HFF-Myc (cell line): ENCODE results near the gene SMOC1.

ENCODE experiments used
- DNase-seq: peaks from one replicate; pipeline ENCODE4 v3.0.0-alpha.2; 2011; ENCODE audit warnings: low read depth; ENCODE audit errors: extremely low read depth
- H3K4me3 ChIP-seq: replicated peaks from 2 replicates; pipeline ENCODE4 v1.5.1; 2011; ENCODE audit warnings: low read depth, mild to moderate bottlenecking, control low read depth, low read length
- TF ChIP-seq, protein P1 (sequence below): IDR thresholded peaks from 2 replicates; pipeline ENCODE4 v1.5.1; 2012; ENCODE audit warnings: mild to moderate bottlenecking, low read depth, low read length, control low read depth; ENCODE audit errors: missing control alignments

Gene SMOC1

DNA sequence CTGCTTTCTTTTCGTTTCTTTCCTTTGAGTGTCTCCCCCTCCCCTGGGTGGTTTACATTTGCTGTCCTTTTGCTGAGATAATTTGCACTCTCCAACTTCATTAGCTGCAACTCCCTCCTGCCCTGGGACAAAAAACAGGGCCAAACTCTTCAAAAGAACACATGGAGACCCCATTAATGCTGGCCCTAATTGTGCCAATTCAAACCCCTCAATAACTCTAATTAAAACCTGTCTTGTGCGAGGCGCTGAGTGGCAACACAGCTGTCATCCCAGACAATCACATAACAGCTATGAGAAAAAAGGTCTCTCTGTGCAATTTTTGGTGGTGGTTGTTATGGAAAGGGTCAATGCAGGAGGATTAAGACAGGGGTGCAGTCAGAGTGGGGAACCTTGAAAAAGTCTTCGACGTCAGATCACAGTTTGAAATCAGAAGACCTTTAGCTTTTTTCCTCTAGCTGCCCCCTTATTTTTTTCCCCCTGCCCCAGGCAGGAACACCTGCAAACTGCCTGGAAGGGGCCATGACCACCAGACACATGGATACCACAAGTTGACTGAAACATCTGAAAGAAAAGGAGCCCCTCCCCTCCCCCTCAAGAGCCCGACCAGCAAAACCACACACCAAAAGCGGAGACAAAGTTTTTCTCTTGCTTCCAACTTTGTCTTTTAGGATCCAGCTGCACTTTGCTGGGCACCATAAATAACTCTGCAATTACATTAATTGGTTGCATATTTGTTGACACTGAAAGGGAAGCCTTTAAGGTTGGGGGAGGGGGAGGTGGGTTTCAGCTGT is 26.5 kb upstream of the SMOC1 start:
- no peak overlapping the region for H3K4me3 ChIP-seq
- DNase-seq = no peak
- TF ChIP-seq, protein P1, sequence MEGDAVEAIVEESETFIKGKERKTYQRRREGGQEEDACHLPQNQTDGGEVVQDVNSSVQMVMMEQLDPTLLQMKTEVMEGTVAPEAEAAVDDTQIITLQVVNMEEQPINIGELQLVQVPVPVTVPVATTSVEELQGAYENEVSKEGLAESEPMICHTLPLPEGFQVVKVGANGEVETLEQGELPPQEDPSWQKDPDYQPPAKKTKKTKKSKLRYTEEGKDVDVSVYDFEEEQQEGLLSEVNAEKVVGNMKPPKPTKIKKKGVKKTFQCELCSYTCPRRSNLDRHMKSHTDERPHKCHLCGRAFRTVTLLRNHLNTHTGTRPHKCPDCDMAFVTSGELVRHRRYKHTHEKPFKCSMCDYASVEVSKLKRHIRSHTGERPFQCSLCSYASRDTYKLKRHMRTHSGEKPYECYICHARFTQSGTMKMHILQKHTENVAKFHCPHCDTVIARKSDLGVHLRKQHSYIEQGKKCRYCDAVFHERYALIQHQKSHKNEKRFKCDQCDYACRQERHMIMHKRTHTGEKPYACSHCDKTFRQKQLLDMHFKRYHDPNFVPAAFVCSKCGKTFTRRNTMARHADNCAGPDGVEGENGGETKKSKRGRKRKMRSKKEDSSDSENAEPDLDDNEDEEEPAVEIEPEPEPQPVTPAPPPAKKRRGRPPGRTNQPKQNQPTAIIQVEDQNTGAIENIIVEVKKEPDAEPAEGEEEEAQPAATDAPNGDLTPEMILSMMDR = no peak

DNA sequence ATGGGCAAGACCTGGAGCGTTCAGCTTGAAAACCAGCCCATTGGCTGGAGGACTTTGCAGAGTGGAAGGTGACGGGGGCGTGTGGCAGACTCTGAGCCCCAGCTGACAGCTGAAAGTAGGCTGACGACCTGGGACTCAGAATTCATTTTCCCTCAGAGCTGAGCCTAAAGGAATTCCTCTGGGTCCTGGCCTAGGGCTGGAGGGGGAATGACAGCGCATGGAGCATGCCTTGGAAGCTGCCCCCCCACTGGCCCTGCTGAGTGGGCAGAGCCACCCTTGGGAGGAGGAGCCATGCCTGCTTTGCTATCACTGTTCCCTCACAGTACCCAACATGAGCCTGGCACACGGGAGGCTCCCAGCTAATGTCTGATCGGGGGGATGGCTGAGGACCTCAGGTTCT is 25.4 kb upstream of the SMOC1 start:
- no peak for DNase-seq
- H3K4me3 ChIP-seq = no peak overlapping the region
- TF ChIP-seq, protein P1 = no peak

DNA sequence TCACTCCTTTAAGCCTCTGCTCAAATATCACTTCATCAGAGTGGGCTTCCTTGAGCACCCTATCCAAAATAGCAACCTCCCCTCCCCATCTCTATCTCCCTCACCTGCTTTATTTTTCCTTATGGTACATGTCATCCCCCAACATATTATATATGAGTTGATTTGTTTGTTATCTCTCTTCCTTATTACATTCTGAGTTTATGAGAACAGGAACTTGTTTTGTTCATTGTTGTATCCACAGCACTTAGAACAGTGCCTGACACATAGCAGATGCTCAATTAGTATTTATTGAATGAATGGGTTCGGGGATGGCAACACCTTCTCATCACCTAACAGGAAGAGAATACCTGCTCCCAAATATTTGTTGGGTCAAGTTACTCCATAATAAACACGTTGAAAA is 24.6 kb upstream of the SMOC1 start:
- H3K4me3 ChIP-seq = no peak overlapping the region
- DNase-seq = no peak
- TF ChIP-seq, protein P1 = no peak

DNA sequence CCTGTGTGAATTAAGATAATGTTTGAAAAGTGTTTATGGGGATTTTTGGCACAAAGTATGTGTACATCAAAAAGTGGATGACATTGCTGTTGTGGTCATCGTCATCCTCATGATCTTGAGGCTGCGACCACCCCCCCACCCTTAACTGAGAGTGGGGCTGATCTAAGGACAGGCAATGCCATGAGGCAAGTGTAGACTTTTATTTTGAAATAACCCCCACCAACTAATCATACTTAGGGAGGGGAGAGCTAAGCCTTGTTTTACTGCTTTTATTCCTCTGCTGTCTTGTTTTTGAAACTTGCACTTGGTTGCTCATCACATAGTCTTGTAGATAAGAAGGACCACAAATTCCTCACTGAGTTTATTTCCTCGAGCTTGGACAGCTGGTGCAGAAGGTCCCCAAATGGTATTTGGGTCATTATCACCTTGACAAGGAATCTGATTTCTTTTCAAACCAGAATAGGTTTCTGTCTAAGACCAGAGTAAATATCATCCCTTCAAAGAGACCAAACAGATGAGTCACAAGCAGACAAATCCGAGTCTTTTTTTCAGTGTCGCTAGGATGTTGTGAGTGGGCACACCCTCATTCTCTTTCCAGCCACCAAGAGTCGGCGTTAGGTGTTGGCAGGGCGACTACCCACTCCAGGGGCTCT is 23.9 kb upstream of the SMOC1 start:
- TF ChIP-seq, protein P1 = no peak

DNA sequence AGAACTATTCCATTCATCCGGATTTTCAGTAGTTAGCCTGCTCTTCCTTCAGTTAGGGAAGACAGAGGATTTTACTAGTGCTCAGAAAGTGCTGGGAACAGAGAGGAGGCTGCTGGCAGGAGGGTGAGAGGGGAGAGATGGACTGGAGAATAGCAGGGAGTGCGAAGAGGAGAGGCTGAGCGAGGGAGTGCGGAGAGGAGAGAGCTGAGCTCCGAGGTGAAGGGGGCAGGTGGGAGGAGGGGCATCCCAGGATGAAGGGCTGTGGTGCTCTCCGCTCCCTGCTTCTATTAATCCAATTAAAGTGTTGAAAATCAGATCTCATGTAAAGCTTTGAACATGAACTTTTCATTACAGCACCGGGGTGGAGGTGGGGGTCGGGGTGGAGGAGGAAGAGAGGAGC is 20.4 kb upstream of the SMOC1 start:
- H3K4me3 ChIP-seq = no peak overlapping the region
- DNase-seq = no peak
- TF ChIP-seq, protein P1 = no peak

More for the DNA sequence above, 23.9 kb upstream of the SMOC1 start:
- DNase-seq = no peak
- no peak overlapping the region for H3K4me3 ChIP-seq

DNA sequence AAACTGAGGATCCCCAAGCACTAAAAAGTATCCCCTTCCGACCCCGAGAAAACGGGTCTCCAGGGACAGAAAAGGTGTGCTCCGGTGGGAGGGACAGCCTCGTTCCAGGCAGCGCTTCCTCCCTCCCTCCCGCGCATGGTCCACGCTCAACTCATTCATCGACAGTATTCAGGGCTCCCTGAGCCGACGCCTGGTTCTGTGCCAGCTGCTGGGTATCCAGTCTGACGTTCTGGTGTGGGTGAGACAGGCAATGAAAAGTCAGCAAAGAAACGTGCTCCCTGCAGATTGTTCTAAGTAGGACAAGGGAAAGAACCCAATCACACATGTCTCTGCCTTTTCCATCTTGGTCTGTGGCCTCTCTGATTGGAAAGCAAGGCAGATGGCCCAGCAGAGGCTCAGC is 19.6 kb upstream of the SMOC1 start:
- no peak for DNase-seq

More for the DNA sequence above, 19.6 kb upstream of the SMOC1 start:
- TF ChIP-seq, protein P1 = no peak
- H3K4me3 ChIP-seq = no peak overlapping the region
